B cell (primary cell): ENCODE data around the gene ACTN1. TPM values are rescaled to one million over a fixed set of nuclear protein-coding genes. Genes with fewer than 3 reads are reported as not detected.

Experiments
- ATAC-seq: fragments of 200-7000 bp; cut with Tn5 transposase; one replicate; pipeline ENCODE4 v1.10.0; 2021; ENCODE audit warnings: low read depth, mild to moderate bottlenecking, moderate number of reproducible peaks, moderate library complexity
- CTCF ChIA-PET: fragments of 350-600 bp; sonication (Branson Sonifier 250); formaldehyde crosslinking; loops from one replicate; lab custom pipeline; 2021; ENCODE audit warnings: antibody characterized with exemption, inconsistent platforms; lab: Charles Lee
- POLR2A ChIA-PET: fragments of 350-600 bp; sonication (Branson Sonifier 250); formaldehyde crosslinking; loops from one replicate; lab custom pipeline; 2021; ENCODE audit warnings: antibody characterized with exemption; lab: Charles Lee
- DNase-seq: peaks from one replicate; pipeline ENCODE4 v3.0.0; 2013
- H2AFZ ChIP-seq: 2 replicates; pipeline ENCODE4 v1.6.1; 2012; ENCODE audit warnings: mild to moderate bottlenecking, low read depth, low read length; ENCODE audit not compliant: insufficient read depth, poor library complexity, severe bottlenecking
- H3K27ac ChIP-seq, 2 donors: 1 replicate in 1 of 2; 2 replicates in 1 of 2; pipeline ENCODE4 v1.5.1; 2012 to 2013; ENCODE audit warnings: low read length in 2 of 2, mild to moderate bottlenecking in 2 of 2, moderate library complexity in 1 of 2
- H3K27me3 ChIP-seq, 4 experiments: fragments of 200-600 bp in 1 of 4; sonication (generic) in 1 of 4; replicated peaks in 1 of 4; 1 replicate in 2 of 4; 2 replicates in 2 of 4; pipeline versions ENCODE4 v1.6.1 to v1.7.0; 2013 to 2016; ENCODE audit warnings: low read length in 3 of 4, mild to moderate bottlenecking in 2 of 4, mixed read lengths in 1 of 4, moderate library complexity in 1 of 4; ENCODE audit not compliant: insufficient read depth in 4 of 4, control insufficient read depth in 3 of 4; ENCODE audit errors: control extremely low read depth in 1 of 4
- H3K36me3 ChIP-seq, 2 experiments: replicated peaks in 1 of 2; 1 replicate in 1 of 2; 2 replicates in 1 of 2; pipeline versions ENCODE4 v1.6.1 to v1.7.1; 2013; ENCODE audit warnings: low read length in 1 of 2; ENCODE audit not compliant: insufficient read depth in 2 of 2, control insufficient read depth in 1 of 2; ENCODE audit errors: control extremely low read depth in 1 of 2, extremely low read depth in 1 of 2
- H3K4me1 ChIP-seq, 2 donors: fragments of 200-600 bp in 1 of 2; sonication (generic) in 1 of 2; 1 replicate in 1 of 2; 2 replicates in 1 of 2; pipeline versions ENCODE4 v1.5.1 to v1.6.1; 2013 to 2017; ENCODE audit warnings: low read length in 2 of 2; ENCODE audit not compliant: control insufficient read depth in 2 of 2, insufficient read depth in 2 of 2
- H3K4me2 ChIP-seq: replicated peaks from 2 replicates; pipeline ENCODE3; 2012; ENCODE audit warnings: mild to moderate bottlenecking, low read depth, low read length; ENCODE audit not compliant: poor library complexity, severe bottlenecking
- H3K4me3 ChIP-seq, 5 experiments: fragments of 200-600 bp in 1 of 5; sonication (generic) in 1 of 5; 1 replicate in 3 of 5; 2 replicates in 2 of 5; pipeline versions ENCODE4 v1.5.1 to v1.7.0; 2011 to 2016; ENCODE audit warnings: low read length in 4 of 5, mild to moderate bottlenecking in 4 of 5, low read depth in 2 of 5, control low read depth in 1 of 5, moderate library complexity in 1 of 5; ENCODE audit not compliant: insufficient read depth in 1 of 5; ENCODE audit errors: control extremely low read depth in 1 of 5, extremely low read depth in 1 of 5
- H3K79me2 ChIP-seq: fragments of 200-600 bp; sonication (generic); one replicate; pipeline ENCODE4 v1.6.0; 2016; ENCODE audit warnings: low read length; ENCODE audit not compliant: control insufficient read depth, insufficient read depth
- H3K9ac ChIP-seq: fragments of 200-600 bp; sonication (generic); 2 replicates; pipeline ENCODE4 v1.6.1; 2017; ENCODE audit warnings: mild to moderate bottlenecking, low read length, moderate library complexity
- H3K9me3 ChIP-seq, 3 donors: one replicate each; pipeline versions ENCODE4 v1.6.1 to v1.7.1; 2013; ENCODE audit warnings: low read length in 2 of 3; ENCODE audit not compliant: control insufficient read depth in 2 of 3, insufficient read depth in 1 of 3; ENCODE audit errors: control extremely low read depth in 1 of 3
- H4K20me1 ChIP-seq: 2 replicates; pipeline ENCODE4 v1.6.0; 2012; ENCODE audit warnings: mild to moderate bottlenecking, low read length; ENCODE audit not compliant: insufficient read depth, control insufficient read depth, poor library complexity, severe bottlenecking
- H3K27ac Mint-ChIP-seq: one replicate; pipeline ENCODE4 v1.8.0; 2021; ENCODE audit warnings: mixed read lengths
- H3K27me3 Mint-ChIP-seq: one replicate; pipeline ENCODE4 v1.8.0; 2021; ENCODE audit warnings: mixed read lengths
- H3K4me1 Mint-ChIP-seq: one replicate; pipeline ENCODE4 v1.8.0; 2021; ENCODE audit warnings: mixed read lengths
- H3K4me3 Mint-ChIP-seq: one replicate; pipeline ENCODE4 v1.8.0; 2021; ENCODE audit warnings: mixed read lengths
- H3K9me3 Mint-ChIP-seq: one replicate; pipeline ENCODE4 v1.8.0; 2022; ENCODE audit warnings: mixed read lengths; ENCODE audit not compliant: insufficient read depth
- CTCF ChIP-seq: fragments of 200-600 bp; IDR thresholded peaks from one replicate; pipeline ENCODE4 v1.8.0; 2022; ENCODE audit warnings: antibody characterized with exemption, mild to moderate bottlenecking
- EZH2 ChIP-seq: IDR thresholded peaks from 2 replicates; pipeline ENCODE4 v1.6.1; 2012; ENCODE audit warnings: borderline replicate concordance, low read depth, mild to moderate bottlenecking, moderate library complexity, low read length; ENCODE audit not compliant: insufficient read depth, poor library complexity, severe bottlenecking
- WGBS: methylation state at CpG from one replicate; pipeline ENCODE4 v1.1.5; 2013; ENCODE audit warnings: missing lambda C conversion rate; ENCODE audit not compliant: insufficient coverage; 5-methylcytosine and 5-hydroxymethylcytosine counted together
- intact Hi-C: fragments of 100-400 bp; cut with micrococcal nuclease; formaldehyde crosslinking; loops from one replicate; pipeline ENCODE4 v1.10.0; 2022
- polyA plus RNA-seq: library from polyadenylated mRNA; depleted of rRNA; stranded (reverse); fragments of >200 nt; gene quantifications from 2 replicates; pipeline ENCODE4 v1.2.3, GENCODE V29; 2012
- total RNA-seq, 2 donors: library from RNA; stranded (reverse); fragments of 120-200 nt in 1 of 2; gene quantifications; 1 replicate in 1 of 2; 2 replicates in 1 of 2; pipeline versions ENCODE4 v1.2.3 to v1.2.4, GENCODE V29; 2013 to 2022

The ACTN1 gene
- total and polyA plus RNA-seq, 2 donors (not counting 1 experiment from before 2014, with no cell fraction given): 0.74 to 0.89 TPM

GRCh38 chr14:68894802-68895703 lies 84.0 kb downstream of the ACTN1 start:
- no peak for TF ChIP-seq CTCF
- 93% methylated on average over 13 of the region's 14 CpGs for WGBS
- Histone ChIP-seq H3K4me1 (no peaks in the 10 kb centered on the region), H3K9ac (no peak overlapping the region), H3K27me3 (peaks cover 0 to 5% (median 2%) of the 10 kb centered on the region in 4 experiments), H3K79me2 (no peaks in the 10 kb centered on the region), H3K27ac (no peak overlapping the region), H4K20me1 (no peaks in the 10 kb centered on the region), H3K9me3 (no peaks in the 10 kb centered on the region), H3K4me2 (no peak overlapping the region), H3K4me3 (no peak overlapping the region), H3K36me3 (no peaks in the 10 kb centered on the region), H2AFZ (no peak overlapping the region)
- no peak overlapping the region for H3K27ac Mint-ChIP-seq
- peaks cover 2% of the 10 kb centered on the region for H3K4me1 Mint-ChIP-seq
- ATAC-seq (no peak), DNase-seq (no peak)
- ChIA-PET POLR2A (no interaction called here), CTCF (no interaction called here)
- H3K4me3 Mint-ChIP-seq: no peak overlapping the region
- no peaks in the 10 kb centered on the region for H3K9me3 Mint-ChIP-seq
- intact Hi-C loops: no loop called here
- peaks cover 21% of the 10 kb centered on the region for H3K27me3 Mint-ChIP-seq

DNA sequence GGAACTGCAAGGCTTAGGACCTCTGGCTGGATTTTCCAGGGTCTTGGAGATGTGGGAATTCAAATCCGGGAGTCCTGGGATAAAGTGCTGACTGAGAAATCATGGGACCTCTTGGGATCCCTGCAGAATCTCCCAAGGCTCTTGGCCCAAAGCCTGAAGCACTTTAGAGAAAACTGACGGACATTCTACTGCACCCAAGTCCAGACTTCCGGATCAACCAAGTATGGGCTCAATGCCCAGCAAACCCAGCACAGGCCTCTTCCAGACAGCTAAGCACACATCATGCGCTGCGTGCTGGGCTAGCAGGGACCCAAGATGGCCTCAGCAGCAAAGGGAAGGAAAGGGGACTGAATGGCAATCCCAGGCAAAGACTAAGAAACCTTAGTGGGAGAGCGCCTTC lies 85.0 kb downstream of the ACTN1 start:
- H3K4me3 ChIP-seq: no peak overlapping the region
- H3K27ac ChIP-seq: no peak overlapping the region
- ChIA-PET CTCF (no interaction called here), POLR2A (no interaction called here)
- Mint-ChIP-seq H3K27ac (no peak overlapping the region), H3K4me1 (peaks cover 2% of the 10 kb centered on the region), H3K27me3 (peaks cover 13% of the 10 kb centered on the region), H3K4me3 (no peak overlapping the region), H3K9me3 (no peaks in the 10 kb centered on the region)
- no peaks in the 10 kb centered on the region for H3K9me3 ChIP-seq
- H3K79me2 ChIP-seq: no peaks in the 10 kb centered on the region
- no peak overlapping the region for H2AFZ ChIP-seq
- intact Hi-C loops: no loop called here
- H3K36me3 ChIP-seq: no peaks in the 10 kb centered on the region
- DNase-seq (no peak), ATAC-seq (no peak)
- no peaks in the 10 kb centered on the region for H4K20me1 ChIP-seq
- H3K9ac ChIP-seq: no peak overlapping the region
- no peak for TF ChIP-seq EZH2
- no peak for TF ChIP-seq CTCF
- H3K27me3 ChIP-seq: no peaks in the 10 kb centered on the region
- no peaks in the 10 kb centered on the region for H3K4me1 ChIP-seq
- WGBS: 93% methylated on average over 5 of the region's 6 CpGs
- H3K4me2 ChIP-seq: no peak overlapping the region
